HG02852 (cell line): Measurements from ENCODE around the gene SLC8A2.
"Not testable (repeated sequence)": the region's sequence is repeated elsewhere in the genome, so short reads cannot be mapped to it uniquely, and the experiment has no call there.

Experiments used
- ATAC-seq: cut with Tn5 transposase; IDR thresholded peaks from one replicate; pipeline ENCODE4 v1.9.1; 2021; ENCODE audit warnings: mild to moderate bottlenecking, moderate library complexity; ENCODE audit not compliant: unreplicated experiment

Gene SLC8A2

DNA sequence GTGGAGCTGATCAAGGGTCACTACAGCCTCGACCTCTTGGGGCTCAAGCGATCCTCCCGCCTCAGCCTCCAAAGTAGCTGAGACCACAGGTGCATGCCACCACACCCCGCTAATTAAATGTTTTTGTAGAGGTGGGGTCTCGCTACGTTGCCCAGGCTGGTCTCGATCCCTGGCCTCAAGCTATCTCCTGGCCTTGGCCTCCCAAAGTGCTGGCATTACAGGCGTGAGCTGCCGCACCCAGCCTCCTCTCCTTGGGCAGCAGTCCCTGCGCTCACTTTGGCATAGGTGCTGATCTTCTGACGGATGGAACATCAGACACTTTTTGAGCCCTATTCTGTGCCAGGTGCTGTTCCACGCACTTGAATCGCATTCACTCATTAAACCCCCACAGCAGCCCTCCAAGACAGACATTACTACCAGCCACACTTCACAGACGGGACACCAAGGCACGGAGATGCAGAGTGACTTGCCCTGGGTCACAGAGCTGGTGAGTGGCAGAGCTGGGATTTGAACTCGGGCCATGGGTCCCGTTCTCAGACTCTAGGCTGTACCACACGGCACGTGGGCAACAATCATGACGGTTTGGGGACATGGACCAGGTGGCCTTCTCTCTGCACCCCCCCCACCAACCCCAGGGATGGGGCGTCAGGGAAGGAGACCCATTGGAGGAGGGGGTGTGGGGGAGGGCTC, 55.6 kb downstream of the SLC8A2 start:
- ATAC-seq = no peak

- no peak for ATAC-seq
Observed at GRCh38 chr19:47414469-47414868, 57.2 kb downstream of the SLC8A2 start.

DNA sequence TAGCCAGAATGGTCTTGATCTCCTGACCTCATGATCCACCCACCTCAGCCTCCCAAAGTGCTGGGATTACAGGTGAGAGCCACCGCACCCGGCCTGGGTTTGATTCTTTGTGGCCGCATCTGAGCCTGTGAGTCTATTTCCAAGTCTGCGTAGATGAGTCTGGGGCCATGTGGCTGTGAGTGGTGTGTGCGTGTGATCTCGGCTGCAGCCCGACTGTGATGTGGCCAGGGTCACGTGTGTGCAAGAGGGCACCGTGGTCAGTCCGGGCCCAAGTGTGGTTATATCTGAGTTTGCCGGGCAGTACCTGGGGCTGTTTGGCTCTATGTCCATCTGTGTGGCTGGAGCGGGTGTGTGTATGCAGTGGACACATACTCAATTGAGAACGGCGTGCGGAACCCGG, 57.8 kb downstream of the SLC8A2 start:
- ATAC-seq = no peak

DNA sequence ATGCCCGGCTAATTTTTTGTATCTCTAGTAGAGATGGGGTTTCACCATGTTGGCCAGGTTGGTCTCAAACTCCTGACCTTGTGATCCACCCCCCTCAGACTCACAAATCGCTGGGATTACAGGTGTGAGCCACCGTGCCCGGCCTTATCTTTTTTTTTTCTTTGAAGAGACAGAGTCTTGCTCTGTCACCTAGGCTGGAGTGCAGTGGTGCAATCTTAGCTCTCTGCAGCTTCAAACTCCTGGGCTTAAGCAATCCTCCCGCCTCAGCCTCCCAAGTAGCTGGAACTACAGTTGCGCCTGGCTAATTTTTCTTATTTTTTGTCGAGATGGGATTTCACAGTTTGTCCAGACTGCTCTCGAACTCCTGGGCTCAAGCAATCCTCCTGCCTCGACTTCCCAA, 60.0 kb downstream of the SLC8A2 start:
- ATAC-seq = not testable (repeated sequence)

DNA sequence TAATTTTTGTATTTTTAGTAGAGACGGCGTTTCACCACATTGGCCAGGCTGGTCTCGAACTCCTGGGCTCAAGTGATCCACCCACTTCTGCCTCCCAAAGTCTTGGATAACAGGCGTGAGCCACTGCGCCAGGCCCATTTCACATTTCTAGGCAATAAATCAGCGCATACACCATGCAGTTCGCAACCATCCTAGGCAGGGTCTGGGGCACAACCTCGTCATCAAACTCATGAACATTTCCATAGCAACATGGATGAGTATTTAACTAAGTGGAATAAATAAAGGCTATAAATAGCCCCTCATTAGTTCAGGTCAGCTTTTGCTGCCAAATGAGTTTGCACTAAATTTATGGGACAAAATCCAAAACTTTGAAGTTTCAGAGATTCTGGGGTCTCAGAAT, 60.6 kb downstream of the SLC8A2 start:
- no peak for ATAC-seq

DNA sequence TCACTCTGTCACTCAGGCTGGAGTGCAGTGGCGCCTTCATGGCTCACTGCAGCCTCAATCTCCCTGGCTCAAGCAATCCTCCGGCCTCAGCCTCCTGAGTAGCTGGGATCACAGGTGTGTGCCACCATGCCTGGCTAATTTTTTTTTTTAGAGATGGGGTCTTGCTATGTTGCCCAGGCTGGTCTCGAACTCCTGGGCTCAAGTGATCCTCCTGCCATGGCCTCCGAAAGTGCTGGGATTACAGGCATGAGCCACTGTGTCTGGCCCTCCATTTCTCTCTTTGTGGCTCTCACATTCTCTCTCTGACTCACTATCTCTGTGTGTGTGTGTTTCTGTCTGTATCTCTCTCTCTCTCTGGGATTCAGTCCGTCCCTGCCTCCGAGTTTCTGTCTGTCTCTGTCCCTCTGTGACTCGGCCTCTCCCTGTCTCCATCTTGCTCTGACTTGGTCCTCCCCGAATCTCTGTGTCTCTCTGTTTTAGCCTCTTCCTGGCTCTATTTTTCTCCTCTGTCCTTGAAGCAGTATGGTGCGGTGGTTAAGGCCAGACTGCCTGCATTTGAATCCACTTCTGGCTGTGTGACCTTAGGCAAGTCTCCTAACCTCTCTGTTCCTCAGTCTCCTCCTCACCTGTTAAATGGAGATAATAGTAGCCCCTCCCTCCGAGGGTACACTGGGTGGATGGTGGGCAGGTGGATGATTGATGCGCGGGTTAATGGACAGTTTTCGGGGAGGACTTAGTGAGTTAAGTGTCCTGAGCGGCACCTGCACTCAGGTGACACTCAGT, 63.3 kb downstream of the SLC8A2 start:
- ATAC-seq = no peak

DNA sequence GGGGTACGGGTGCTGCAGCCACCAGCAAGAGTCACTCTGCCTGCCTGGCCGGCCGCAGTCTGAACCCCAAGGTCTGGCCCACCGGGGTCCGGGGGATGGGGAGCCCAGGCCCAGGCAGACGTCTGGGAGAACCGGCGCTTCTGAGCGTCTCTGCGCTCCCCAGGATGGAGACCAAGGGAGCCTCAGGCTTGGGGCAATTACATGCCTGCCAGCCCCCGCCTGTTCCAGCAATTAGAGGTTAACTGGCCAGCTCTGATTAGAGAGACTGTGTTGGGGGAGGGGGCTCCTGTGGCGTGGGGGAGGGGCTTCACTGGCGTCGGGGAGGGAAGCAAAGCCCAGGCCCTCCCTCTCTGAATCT, 64.3 kb downstream of the SLC8A2 start:
- ATAC-seq = no peak

DNA sequence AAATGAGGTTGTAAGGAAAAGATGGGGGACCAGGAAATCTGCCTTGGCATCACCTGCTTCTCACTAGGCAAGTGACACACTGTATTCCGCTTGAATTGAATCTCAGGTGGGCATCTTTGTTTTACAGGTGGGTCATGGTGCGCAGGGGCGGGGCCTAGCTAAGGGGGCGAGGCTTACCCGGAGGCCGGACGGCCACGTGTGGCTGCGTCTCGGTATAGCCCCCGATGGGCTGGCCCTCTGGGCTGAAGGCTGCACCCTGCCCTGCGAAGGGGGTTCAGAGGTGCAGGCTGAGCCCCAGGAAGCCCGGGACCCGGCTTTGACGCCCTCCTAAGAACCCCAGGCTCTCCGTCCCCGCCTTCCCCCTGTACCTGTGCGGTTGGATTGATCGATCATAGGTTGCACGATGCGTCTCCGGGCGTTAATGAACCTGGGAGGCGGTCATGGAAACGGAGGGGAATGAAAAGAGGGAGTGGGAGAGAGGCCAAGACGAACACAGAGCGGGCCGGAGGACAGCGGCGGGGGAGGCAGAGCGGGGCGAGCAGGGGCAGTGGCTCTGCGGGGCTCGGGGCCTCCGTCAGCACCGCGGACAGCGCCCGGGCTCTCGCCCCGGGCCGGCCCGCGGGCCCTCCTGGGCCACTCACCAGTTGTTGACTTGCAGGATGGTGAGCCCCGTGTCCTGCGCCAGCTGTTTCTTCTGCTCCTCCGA, 64.8 kb downstream of the SLC8A2 start:
- no peak for ATAC-seq

DNA sequence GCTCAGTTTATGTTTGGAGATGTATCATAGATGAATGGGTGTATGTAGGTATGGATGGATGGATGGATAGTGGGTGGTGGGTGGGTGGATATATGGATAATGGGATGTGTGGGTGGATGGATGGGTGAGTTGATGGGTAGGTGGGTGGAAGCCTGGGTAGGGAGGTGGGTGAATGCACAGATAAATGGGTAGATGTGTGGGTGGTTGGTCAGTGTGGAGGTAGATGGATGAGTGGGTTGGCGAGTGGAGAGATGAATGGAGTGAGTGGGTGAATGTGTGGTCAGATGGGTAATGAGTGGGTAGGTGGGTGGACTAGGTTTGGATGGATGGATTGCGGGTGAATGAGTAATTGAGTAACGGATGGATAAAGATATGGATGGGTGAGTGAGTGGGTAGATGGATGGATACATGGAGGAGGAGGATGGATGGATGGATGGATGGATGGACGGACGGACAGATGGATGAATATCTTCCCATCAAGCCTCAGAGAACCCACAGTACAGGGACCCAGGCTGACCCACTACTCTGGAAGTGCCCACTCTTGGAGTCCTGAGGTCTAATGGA, 65.8 kb downstream of the SLC8A2 start:
- ATAC-seq = no peak

GRCh38 chr19:47405197-47405550, 66.5 kb downstream of the SLC8A2 start:
- no peak for ATAC-seq

- ATAC-seq = no peak
Observed at GRCh38 chr19:47404334-47405196, 67.1 kb downstream of the SLC8A2 start.

- ATAC-seq = no peak
Observed at GRCh38 chr19:47402504-47402903, 69.2 kb downstream of the SLC8A2 start.

DNA sequence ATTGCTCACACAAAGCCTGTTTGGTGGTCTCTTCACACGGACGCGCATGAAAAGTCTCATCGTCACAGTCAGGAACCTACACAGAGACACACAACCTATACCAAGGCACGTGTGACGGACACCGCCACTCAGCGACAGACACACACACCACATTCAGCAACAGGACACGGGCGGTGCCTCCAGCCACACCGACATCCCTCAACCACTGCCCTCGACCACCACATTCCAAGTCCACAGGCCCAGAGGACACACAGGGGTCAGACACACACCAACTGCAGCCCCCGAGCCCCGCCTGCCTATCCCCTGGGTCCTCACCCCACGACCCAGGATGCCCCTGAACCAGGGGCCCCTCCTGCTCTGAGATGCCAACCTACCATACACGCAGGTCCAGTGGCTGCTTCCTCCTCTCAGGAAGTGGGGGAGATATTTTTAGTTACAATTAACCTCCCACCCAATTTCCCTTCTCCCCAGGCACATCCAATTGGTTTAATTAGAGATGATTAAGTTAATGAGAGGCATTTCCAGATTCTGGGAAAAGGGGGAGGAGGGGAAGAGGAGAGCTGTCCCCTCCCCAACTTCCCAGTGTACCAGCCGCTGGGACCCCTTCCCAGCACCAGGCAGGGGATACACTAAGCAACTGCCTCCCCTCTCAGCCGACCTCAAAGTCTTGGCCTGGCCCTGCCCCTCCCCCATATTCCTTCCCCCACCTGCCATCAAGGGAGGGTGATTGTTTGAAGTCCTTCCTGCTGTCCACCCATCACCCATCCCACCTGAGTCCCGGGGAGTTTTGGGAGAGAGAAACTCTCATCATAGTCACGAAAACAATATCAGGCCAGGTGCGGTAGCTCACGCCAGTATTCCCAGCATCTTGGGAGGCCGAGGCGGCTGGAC, 72.7 kb downstream of the SLC8A2 start:
- no peak for ATAC-seq

GRCh38 chr19:47391510-47392223, 80.0 kb downstream of the SLC8A2 start:
- no peak for ATAC-seq

DNA sequence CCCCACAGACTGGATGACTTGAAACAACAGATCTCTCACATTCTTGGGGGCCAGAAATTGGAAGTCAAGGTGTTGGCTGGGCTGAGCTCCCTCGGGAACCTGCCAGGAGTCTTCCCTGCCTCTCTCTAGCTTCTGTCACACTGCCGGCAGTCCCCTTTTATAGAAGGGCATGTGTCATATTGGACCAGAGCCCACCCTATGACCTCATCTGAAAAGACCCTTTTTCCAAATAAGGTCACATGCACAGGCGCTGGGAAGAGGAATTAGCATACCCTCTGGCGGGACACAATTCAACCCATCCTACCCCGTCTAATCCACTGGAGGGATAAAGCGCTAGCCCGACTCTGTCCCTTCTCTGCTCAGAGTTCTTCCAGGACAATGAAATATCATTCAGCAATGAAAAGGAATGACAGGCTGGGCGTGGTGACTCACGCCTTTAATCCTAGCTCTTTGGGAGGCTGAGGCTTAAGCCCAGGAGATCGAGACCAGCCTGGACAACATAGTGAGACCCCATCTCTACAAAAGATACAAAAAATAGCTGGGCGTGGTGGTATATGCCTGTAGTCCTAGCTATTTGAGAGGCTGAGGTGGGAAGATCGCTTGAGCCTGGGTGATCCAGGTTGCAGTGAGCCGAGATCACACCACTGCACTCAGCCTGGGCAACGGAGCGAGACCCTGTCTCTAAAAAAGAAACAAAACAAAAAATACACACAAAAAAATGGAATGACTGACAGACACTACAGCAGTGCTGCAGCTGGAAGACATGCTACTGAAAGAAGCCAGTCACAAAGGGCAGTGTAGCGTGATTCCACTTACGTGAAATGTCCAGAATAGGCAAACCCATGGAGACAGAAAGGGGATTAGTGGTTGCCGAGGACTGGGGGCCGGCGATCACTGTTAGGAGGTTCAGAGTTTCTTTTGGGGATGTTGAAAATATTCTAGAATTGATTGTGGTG, 80.9 kb downstream of the SLC8A2 start:
- no peak for ATAC-seq

DNA sequence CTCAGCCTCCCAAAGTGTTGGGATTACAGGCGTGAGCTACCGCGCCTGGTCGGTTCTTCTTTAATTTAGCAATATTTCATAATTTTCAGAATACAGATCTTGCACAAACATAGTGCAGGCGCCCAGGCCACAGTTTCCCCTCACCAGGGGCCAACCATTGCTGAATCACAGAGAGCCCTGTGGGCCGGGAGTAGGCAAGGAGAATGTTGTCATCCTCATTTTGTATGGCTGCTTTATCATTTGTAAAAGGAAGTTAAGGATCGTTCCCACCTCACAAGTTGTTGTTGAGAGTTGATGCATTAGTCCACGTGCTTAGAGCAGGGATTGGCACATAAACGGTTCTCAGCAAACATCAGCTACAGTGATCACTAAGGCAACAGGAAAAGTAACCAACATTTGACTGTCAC, 82.5 kb downstream of the SLC8A2 start:
- ATAC-seq = no peak

- ATAC-seq = not testable (repeated sequence)
Observed at GRCh38 chr19:47388721-47389120, 83.0 kb downstream of the SLC8A2 start.

DNA sequence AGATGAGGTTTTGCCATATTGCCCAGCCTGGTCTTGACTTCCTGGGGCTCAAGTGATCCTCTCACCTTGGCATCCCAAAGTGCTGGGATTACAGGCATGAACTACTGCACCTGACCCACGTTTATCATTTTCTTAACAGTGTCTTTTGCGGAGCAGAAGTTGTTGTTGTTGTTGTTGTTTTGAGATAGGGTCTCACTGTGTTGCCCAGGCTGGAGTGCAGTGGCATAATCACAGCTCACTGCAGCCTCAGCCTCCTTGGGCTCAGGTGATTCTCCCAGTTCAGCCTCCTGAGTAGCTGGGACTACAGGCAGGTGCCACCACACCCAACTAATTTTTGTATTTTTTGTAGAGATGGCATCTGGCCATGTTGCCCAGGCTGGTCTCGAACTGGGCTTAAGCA, 84.1 kb downstream of the SLC8A2 start:
- not testable (repeated sequence) for ATAC-seq
